Neuronal stem cell (in vitro differentiated cells): Measurements from ENCODE around the gene VIT.
A peak's percentile ranks its signal among the peaks of the same experiment; 100 is the strongest.

ENCODE experiments used
- DNase-seq: peaks from one replicate; pipeline ENCODE4 v3.0.0-alpha.2; 2013; ENCODE audit warnings: low spot score
- H2AFZ ChIP-seq: one replicate; pipeline ENCODE4 v1.6.1; 2013; ENCODE audit warnings: mild to moderate bottlenecking, low read length, inconsistent platforms
- H2AK5ac ChIP-seq: 2 replicates; pipeline ENCODE4 v1.6.1; 2013; ENCODE audit warnings: low read depth, mild to moderate bottlenecking, inconsistent platforms, low read length, moderate library complexity, mixed read lengths
- H2BK120ac ChIP-seq: 2 replicates; pipeline ENCODE4 v1.6.1; 2013; ENCODE audit warnings: low read depth, mild to moderate bottlenecking, inconsistent platforms, low read length, moderate library complexity, mixed read lengths
- H2BK12ac ChIP-seq: one replicate; pipeline ENCODE4 v1.6.1; 2013; ENCODE audit warnings: low read length, inconsistent platforms
- H2BK15ac ChIP-seq: 2 replicates; pipeline ENCODE4 v1.6.1; 2013; ENCODE audit warnings: mild to moderate bottlenecking, low read length, inconsistent platforms, mixed read lengths
- H2BK5ac ChIP-seq: one replicate; pipeline ENCODE4 v1.6.1; 2013; ENCODE audit warnings: inconsistent platforms, mild to moderate bottlenecking, low read length, moderate library complexity
- H3K14ac ChIP-seq: one replicate; pipeline ENCODE4 v1.6.1; 2013; ENCODE audit warnings: low read length, inconsistent platforms
- H3K18ac ChIP-seq: 2 replicates; pipeline ENCODE4 v1.6.1; 2013; ENCODE audit warnings: low read length, inconsistent platforms
- H3K23ac ChIP-seq: 2 replicates; pipeline ENCODE4 v1.6.1; 2013; ENCODE audit warnings: low read depth, mild to moderate bottlenecking, mixed read lengths, low read length, inconsistent platforms; ENCODE audit not compliant: poor library complexity
- H3K27ac ChIP-seq: replicated peaks from 3 replicates; pipeline ENCODE4 v1.5.1; 2013; ENCODE audit warnings: low read length, inconsistent platforms
- H3K27me3 ChIP-seq, 3 experiments: 2 replicates each; pipeline ENCODE4 v1.6.1; 2013; ENCODE audit warnings: low read length in 3 of 3, mild to moderate bottlenecking in 2 of 3, inconsistent platforms in 1 of 3, low read depth in 1 of 3, mixed read lengths in 1 of 3, moderate library complexity in 1 of 3; ENCODE audit not compliant: control insufficient read depth in 3 of 3, insufficient read depth in 3 of 3
- H3K36me3 ChIP-seq, 2 donors: replicated peaks in 1 of 2; 2 replicates each; pipeline ENCODE4 v1.6.1; 2013; ENCODE audit warnings: low read length in 2 of 2; ENCODE audit not compliant: control insufficient read depth in 2 of 2, insufficient read depth in 2 of 2
- H3K4ac ChIP-seq: 2 replicates; pipeline ENCODE4 v1.6.1; 2013; ENCODE audit warnings: inconsistent platforms, mild to moderate bottlenecking, low read length, moderate library complexity
- H3K4me1 ChIP-seq, 2 donors: 1 replicate in 1 of 2; 2 replicates in 1 of 2; pipeline ENCODE4 v1.6.1; 2013; ENCODE audit warnings: low read length in 2 of 2, low read depth in 1 of 2; ENCODE audit not compliant: control insufficient read depth in 2 of 2, insufficient read depth in 1 of 2
- H3K4me2 ChIP-seq: one replicate; pipeline ENCODE4 v1.6.1; 2013; ENCODE audit warnings: mild to moderate bottlenecking, low read length, inconsistent platforms; ENCODE audit not compliant: insufficient read depth, poor library complexity, severe bottlenecking
- H3K4me3 ChIP-seq, 2 donors: 2 replicates each; pipeline ENCODE4 v1.5.1; 2013; ENCODE audit warnings: low read length in 2 of 2, mild to moderate bottlenecking in 2 of 2, inconsistent platforms in 1 of 2, moderate library complexity in 1 of 2
- H3K79me1 ChIP-seq: one replicate; pipeline ENCODE4 v1.6.1; 2013; ENCODE audit warnings: low read depth, mild to moderate bottlenecking, inconsistent platforms, low read length, moderate library complexity
- H3K9ac ChIP-seq: one replicate; pipeline ENCODE4 v1.6.1; 2013; ENCODE audit warnings: mild to moderate bottlenecking, low read depth, low read length, inconsistent platforms; ENCODE audit not compliant: poor library complexity
- H3K9me3 ChIP-seq, 2 donors: replicated peaks in 1 of 2; 2 replicates each; pipeline versions ENCODE3 to v1.6.1; 2013; ENCODE audit warnings: low read length in 2 of 2, mild to moderate bottlenecking in 2 of 2, inconsistent platforms in 1 of 2, low read depth in 1 of 2, mixed read lengths in 1 of 2, moderate library complexity in 1 of 2; ENCODE audit not compliant: control insufficient read depth in 2 of 2, insufficient read depth in 1 of 2
- H4K8ac ChIP-seq: one replicate; pipeline ENCODE4 v1.6.1; 2013; ENCODE audit warnings: low read depth, mild to moderate bottlenecking, inconsistent platforms, low read length, moderate library complexity
- H4K91ac ChIP-seq: one replicate; pipeline ENCODE4 v1.6.1; 2013; ENCODE audit warnings: low read length, low read depth, mild to moderate bottlenecking, inconsistent platforms; ENCODE audit not compliant: poor library complexity
- WGBS, 2 donors: extraction: QIAGEN DNeasy Blood & Tissue Kit; methylation state at CpG; one replicate each; pipeline ENCODE4 v1.1.7; 2013; ENCODE audit warnings: missing lambda C conversion rate in 2 of 2, mixed read lengths in 1 of 2; ENCODE audit not compliant: insufficient read length in 2 of 2, insufficient replicate concordance in 1 of 2; ENCODE audit errors: extremely low coverage in 2 of 2; 5-methylcytosine and 5-hydroxymethylcytosine counted together

VIT gene

GRCh38 chr2:36780231-36780839 is 83.8 kb downstream of the VIT start:
- Histone ChIP-seq H3K79me1 (no peaks in the 10 kb centered on the region), H3K14ac (no peak overlapping the region), H3K4me1 (peaks cover 0 to 3% of the 10 kb centered on the region in 2 donors), H2AFZ (peak overlapping the region; percentile 62), H3K4me2 (no peak overlapping the region), H3K4me3 (no peak overlapping the region), H2BK15ac (no peak overlapping the region), H3K36me3 (no peaks in the 10 kb centered on the region), H4K8ac (no peak overlapping the region), H2AK5ac (no peak overlapping the region), H3K23ac (no peak overlapping the region), H2BK12ac (no peak overlapping the region), H3K27me3 (no peaks in the 10 kb centered on the region), H3K9ac (no peak overlapping the region), H2BK5ac (no peak overlapping the region), H3K4ac (no peak overlapping the region), H3K18ac (no peak overlapping the region), H3K27ac (no peak overlapping the region), H2BK120ac (no peak overlapping the region), H4K91ac (no peak overlapping the region), H3K9me3 (no peaks in the 10 kb centered on the region)
- DNase-seq: peak; percentile 38
- WGBS, 2 donors: no CpG with 5 or more reads among the region's 4 CpGs

- H4K8ac ChIP-seq: no peak overlapping the region
- no peak overlapping the region for H2BK120ac ChIP-seq
- no peak overlapping the region for H3K23ac ChIP-seq
- no peaks in the 10 kb centered on the region for H3K36me3 ChIP-seq
- H3K27ac ChIP-seq: no peak overlapping the region
- H2AFZ ChIP-seq: peak overlapping the region; percentile 43
- no peaks in the 10 kb centered on the region for H3K27me3 ChIP-seq
- no peak for DNase-seq
- H3K79me1 ChIP-seq: no peaks in the 10 kb centered on the region
- no peak overlapping the region for H4K91ac ChIP-seq
- H3K9ac ChIP-seq: no peak overlapping the region
- H3K9me3 ChIP-seq: no peaks in the 10 kb centered on the region
- no peak overlapping the region for H2BK15ac ChIP-seq
- H2AK5ac ChIP-seq: no peak overlapping the region
- no peak overlapping the region for H3K4me3 ChIP-seq
- H2BK12ac ChIP-seq: no peak overlapping the region
- H2BK5ac ChIP-seq: no peak overlapping the region
- no peak overlapping the region for H3K4ac ChIP-seq
- H3K4me2 ChIP-seq: no peak overlapping the region
- H3K14ac ChIP-seq: no peak overlapping the region
- no peak overlapping the region for H3K18ac ChIP-seq
- peaks cover 0 to 3% of the 10 kb centered on the region in 2 donors for H3K4me1 ChIP-seq
- WGBS, 2 donors: no CpG with 5 or more reads among the region's 19 CpGs
Observed at GRCh38 chr2:36781907-36782720, 85.6 kb downstream of the VIT start.

GRCh38 chr2:36783246-36783645 is 86.7 kb downstream of the VIT start:
- no peak overlapping the region for H2BK5ac ChIP-seq
- H3K27me3 ChIP-seq: no peaks in the 10 kb centered on the region
- H3K79me1 ChIP-seq: no peaks in the 10 kb centered on the region
- no peaks in the 10 kb centered on the region for H3K36me3 ChIP-seq
- DNase-seq: no peak
- H2BK15ac ChIP-seq: no peak overlapping the region
- WGBS, 2 donors: no CpG with 5 or more reads among the region's 2 CpGs
- no peak overlapping the region for H3K4me3 ChIP-seq
- H3K4ac ChIP-seq: no peak overlapping the region
- H3K23ac ChIP-seq: no peak overlapping the region
- no peak overlapping the region for H3K14ac ChIP-seq
- H3K9ac ChIP-seq: no peak overlapping the region
- no peak overlapping the region for H2AK5ac ChIP-seq
- no peak overlapping the region for H3K4me2 ChIP-seq
- no peaks in the 10 kb centered on the region for H3K9me3 ChIP-seq
- H2BK12ac ChIP-seq: no peak overlapping the region
- no peak overlapping the region for H2AFZ ChIP-seq
- no peak overlapping the region for H2BK120ac ChIP-seq
- no peak overlapping the region for H4K8ac ChIP-seq
- H3K27ac ChIP-seq: no peak overlapping the region
- no peak overlapping the region for H3K18ac ChIP-seq
- H4K91ac ChIP-seq: no peak overlapping the region
- H3K4me1 ChIP-seq: peaks cover 0 to 3% of the 10 kb centered on the region in 2 donors

- no peak overlapping the region for H2BK12ac ChIP-seq
- no CpG with 5 or more reads among the region's 5 CpGs for WGBS, 2 donors
- no peak overlapping the region for H2AFZ ChIP-seq
- H3K23ac ChIP-seq: no peak overlapping the region
- H2AK5ac ChIP-seq: no peak overlapping the region
- H4K91ac ChIP-seq: no peak overlapping the region
- peak; percentile 67 for DNase-seq
- H3K4me1 ChIP-seq: peaks cover 0 to 3% of the 10 kb centered on the region in 2 donors
- no peak overlapping the region for H2BK15ac ChIP-seq
- no peak overlapping the region for H3K4me2 ChIP-seq
- H3K4me3 ChIP-seq: no peak overlapping the region
- no peak overlapping the region for H4K8ac ChIP-seq
- H3K27ac ChIP-seq: no peak overlapping the region
- H3K36me3 ChIP-seq: no peaks in the 10 kb centered on the region
- H3K27me3 ChIP-seq: peaks cover 0 to 2% (median 0%) of the 10 kb centered on the region in 3 experiments
- H3K79me1 ChIP-seq: no peaks in the 10 kb centered on the region
- H2BK120ac ChIP-seq: no peak overlapping the region
- H3K9me3 ChIP-seq: no peaks in the 10 kb centered on the region
- H2BK5ac ChIP-seq: no peak overlapping the region
- no peak overlapping the region for H3K18ac ChIP-seq
- H3K14ac ChIP-seq: no peak overlapping the region
- H3K9ac ChIP-seq: no peak overlapping the region
- H3K4ac ChIP-seq: no peak overlapping the region
Observed at GRCh38 chr2:36785179-36785795, 88.8 kb downstream of the VIT start.
